ENCODE results near the gene NMUR1. TPM values are rescaled to one million over a fixed set of nuclear protein-coding genes. Genes with fewer than 3 reads are reported as not detected.
"Not testable (repeated sequence)": the region's sequence is repeated elsewhere in the genome, so short reads cannot be mapped to it uniquely, and the experiment has no call there.

NMUR1 gene
- total and polyA plus RNA-seq, 5 donors from 2014 or later: 0.25 to 0.90 (median 0.35) TPM

DNA sequence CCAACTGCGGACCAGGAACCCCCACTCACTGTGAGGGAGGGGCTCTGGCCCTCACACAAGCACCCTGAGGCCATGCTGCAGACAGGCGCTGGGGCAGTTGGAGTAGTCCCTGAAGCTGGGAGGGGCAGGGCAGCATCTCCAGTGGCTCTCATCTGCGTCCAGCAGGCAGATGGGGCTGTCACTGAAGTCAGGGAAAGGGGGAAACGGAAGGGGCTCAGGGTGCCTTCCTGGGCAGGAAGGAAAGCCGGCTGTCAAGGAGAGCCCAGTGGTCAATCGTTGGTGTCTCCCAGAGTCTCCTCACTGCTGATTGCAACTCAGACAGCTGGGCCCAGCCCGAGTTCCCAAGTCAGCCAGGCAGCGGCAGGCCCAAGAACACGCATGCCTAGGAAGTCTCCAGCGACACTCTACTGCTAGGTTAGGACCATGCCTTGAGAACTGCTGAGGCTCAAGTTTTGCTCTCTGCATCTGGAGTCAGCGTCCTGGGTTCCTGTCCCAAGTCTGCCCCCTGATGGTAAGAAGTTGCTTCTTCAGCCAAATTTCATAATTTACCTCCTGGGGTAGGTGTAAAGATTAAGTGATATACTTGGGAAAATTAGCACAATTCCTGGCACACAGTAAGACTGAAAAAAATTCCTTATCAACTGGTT lies 27.4 kb upstream of the NMUR1 start:
- Mint-ChIP-seq H3K36me3 (peaks cover 7% of the 10 kb centered on the region), H3K4me3 (peak overlapping the region in 1 of 4 donors; percentile 37), H3K9me3 (peaks cover 0 to 12% (median 5%) of the 10 kb centered on the region in 7 donors), H3K27me3 (peaks cover 8% of the 10 kb centered on the region), H3K4me1 (peaks cover 7 to 20% (median 13%) of the 10 kb centered on the region in 4 donors), H3K27ac (peak overlapping the region in 1 of 3 donors; percentile 43)
- no peaks in the 10 kb centered on the region for H3K27me3 ChIP-seq (ENCODE audit: control insufficient read depth, insufficient read depth, low read length)
- peaks cover 8% of the 10 kb centered on the region for H3K4me1 ChIP-seq (ENCODE audit: control insufficient read depth, insufficient read depth, low read length, poor library complexity, severe bottlenecking)
- peaks cover 7 to 8% of the 10 kb centered on the region in 2 experiments for H3K9me3 ChIP-seq (ENCODE audit: control insufficient read depth in 2 of 2, low read length in 2 of 2)
- no peak overlapping the region for H3K4me3 ChIP-seq (ENCODE audit: low read depth, low read length)
- ATAC-seq (ENCODE audit: low read depth in 2 of 2) (peak; percentile 88 to 91), DNase-seq (peak; percentile 44 to 89 (median 79))
- no peaks in the 10 kb centered on the region for H3K36me3 ChIP-seq (ENCODE audit: control insufficient read depth, insufficient read depth, low read length)
- H3K27ac ChIP-seq (ENCODE audit: insufficient read depth, low read length, poor library complexity, severe bottlenecking): no peak overlapping the region

DNA sequence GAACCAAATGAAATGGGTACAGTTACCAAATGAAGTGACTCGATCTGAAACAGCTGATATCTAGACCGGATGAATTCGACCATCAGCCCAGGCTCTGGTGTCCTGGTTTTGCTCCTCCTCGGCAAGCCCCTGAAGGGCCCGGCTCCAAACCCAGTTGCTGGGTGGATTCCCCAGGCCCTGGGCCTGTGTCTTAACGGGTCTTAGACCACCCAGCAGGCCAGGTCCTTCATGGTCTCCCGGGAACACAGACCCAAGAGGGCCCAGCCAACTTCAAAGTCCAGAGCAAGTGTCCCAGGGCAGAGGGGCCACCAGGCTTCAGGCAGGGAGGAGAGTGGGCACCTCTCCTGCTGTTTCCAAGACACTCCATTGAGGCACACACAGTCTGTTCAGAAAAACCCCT lies 26.7 kb upstream of the NMUR1 start:
- Mint-ChIP-seq H3K4me3 (no peak overlapping the region), H3K4me1 (peaks cover 7 to 20% (median 13%) of the 10 kb centered on the region in 4 donors), H3K9me3 (peaks cover 0 to 14% (median 6%) of the 10 kb centered on the region in 7 donors), H3K27me3 (peaks cover 8% of the 10 kb centered on the region), H3K36me3 (peaks cover 7% of the 10 kb centered on the region), H3K27ac (no peak overlapping the region)
- H3K27me3 ChIP-seq (ENCODE audit: control insufficient read depth, insufficient read depth, low read length): no peaks in the 10 kb centered on the region
- H3K4me1 ChIP-seq (ENCODE audit: control insufficient read depth, insufficient read depth, low read length, poor library complexity, severe bottlenecking): peaks cover 8% of the 10 kb centered on the region
- ATAC-seq (ENCODE audit: low read depth in 2 of 2) (no peak), DNase-seq (no peak)
- no peak overlapping the region for H3K27ac ChIP-seq (ENCODE audit: insufficient read depth, low read length, poor library complexity, severe bottlenecking)
- no peaks in the 10 kb centered on the region for H3K36me3 ChIP-seq (ENCODE audit: control insufficient read depth, insufficient read depth, low read length)
- peaks cover 10 to 12% of the 10 kb centered on the region in 2 experiments for H3K9me3 ChIP-seq (ENCODE audit: control insufficient read depth in 2 of 2, low read length in 2 of 2)
- H3K4me3 ChIP-seq (ENCODE audit: low read depth, low read length): no peak overlapping the region

DNA sequence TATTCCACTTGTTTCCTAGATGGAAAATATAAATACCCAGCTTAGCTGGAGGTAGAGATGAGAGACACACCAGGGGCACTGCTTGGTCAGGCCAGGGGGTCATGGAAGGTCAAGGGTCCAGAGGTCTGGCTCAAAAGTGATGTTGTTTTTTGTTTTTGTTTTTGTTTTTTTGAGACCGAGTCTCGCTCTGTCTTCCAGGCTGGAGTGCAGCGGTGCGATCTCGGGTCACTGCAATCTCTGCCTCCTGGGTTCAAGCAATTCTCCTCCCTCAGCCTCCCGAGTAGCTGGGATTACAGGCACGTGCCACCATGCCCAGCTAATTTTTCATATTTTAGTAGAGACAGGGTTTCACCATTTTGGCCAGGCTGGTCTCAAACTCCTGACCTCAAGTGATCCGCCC lies 26.3 kb upstream of the NMUR1 start:
- not testable (repeated sequence) for H3K27me3 Mint-ChIP-seq; H3K4me3 ChIP-seq (ENCODE audit: low read depth, low read length); DNase-seq; H3K27ac ChIP-seq (ENCODE audit: insufficient read depth, low read length, poor library complexity, severe bottlenecking); H3K36me3 ChIP-seq (ENCODE audit: control insufficient read depth, insufficient read depth, low read length); H3K36me3 Mint-ChIP-seq; H3K4me1 ChIP-seq (ENCODE audit: control insufficient read depth, insufficient read depth, low read length, poor library complexity, severe bottlenecking); H3K27me3 ChIP-seq (ENCODE audit: control insufficient read depth, insufficient read depth, low read length); H3K4me3 Mint-ChIP-seq; H3K27ac Mint-ChIP-seq; ATAC-seq (ENCODE audit: low read depth in 2 of 2)
- H3K9me3 ChIP-seq (ENCODE audit: control insufficient read depth in 2 of 2, low read length in 2 of 2): peaks cover 10 to 12% of the 10 kb centered on the region in 2 experiments
- H3K4me1 Mint-ChIP-seq: peaks cover 7 to 20% (median 13%) of the 10 kb centered on the region in 4 donors
- H3K9me3 Mint-ChIP-seq: peaks cover 0 to 15% (median 6%) of the 10 kb centered on the region in 7 donors

DNA sequence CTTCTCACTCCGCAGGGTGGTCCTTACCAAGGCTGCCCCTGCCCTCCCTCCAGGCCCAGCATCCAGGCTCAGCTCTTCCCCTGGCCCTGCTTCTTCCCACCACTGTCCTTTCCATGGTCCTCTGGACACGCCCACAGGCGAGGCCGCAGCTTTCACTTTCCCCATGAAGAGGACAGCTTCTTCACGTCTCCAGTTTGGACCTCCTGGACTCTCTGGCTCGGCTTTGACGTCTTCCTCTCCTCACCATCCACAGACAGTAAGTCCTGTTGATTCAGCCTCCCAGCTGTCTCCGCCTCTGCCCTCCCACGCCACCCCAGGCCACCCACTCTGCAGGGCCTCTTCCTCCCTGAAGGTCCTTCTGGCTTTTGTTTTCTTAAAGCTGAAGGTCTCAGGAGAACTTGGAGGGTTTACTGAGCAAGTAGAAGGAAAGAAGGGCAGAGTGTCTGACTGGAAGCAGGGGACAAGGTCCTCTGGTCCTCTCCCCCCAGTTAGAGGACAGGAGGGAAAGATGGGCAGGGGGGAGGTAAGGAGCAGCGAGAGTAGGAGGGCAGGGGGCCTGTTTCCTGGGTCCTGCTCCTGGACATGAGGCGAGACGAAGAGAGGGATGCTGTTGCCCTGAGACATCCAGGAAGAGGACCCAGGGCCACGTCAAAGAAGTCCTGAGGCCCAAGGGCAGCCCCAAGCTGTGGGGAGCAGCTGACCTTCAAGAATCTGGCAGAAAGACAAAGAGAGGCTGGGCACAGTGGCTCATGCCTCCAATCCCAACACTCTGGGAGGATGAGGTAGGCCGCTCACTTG lies 24.7 kb upstream of the NMUR1 start:
- H3K27me3 ChIP-seq (ENCODE audit: control insufficient read depth, insufficient read depth, low read length): no peaks in the 10 kb centered on the region
- no peak overlapping the region for H3K4me3 ChIP-seq (ENCODE audit: low read depth, low read length)
- DNase-seq (no peak), ATAC-seq (ENCODE audit: low read depth in 2 of 2) (no peak)
- peak overlapping the region in 1 of 4 donors; percentile 62 for H3K4me3 Mint-ChIP-seq
- no peaks in the 10 kb centered on the region for H3K36me3 ChIP-seq (ENCODE audit: control insufficient read depth, insufficient read depth, low read length)
- no peak overlapping the region for H3K27ac ChIP-seq (ENCODE audit: insufficient read depth, low read length, poor library complexity, severe bottlenecking)
- H3K36me3 Mint-ChIP-seq: peaks cover 7% of the 10 kb centered on the region
- peaks cover 0 to 19% (median 6%) of the 10 kb centered on the region in 7 donors for H3K9me3 Mint-ChIP-seq
- H3K27ac Mint-ChIP-seq: peak overlapping the region in 1 of 3 donors; percentile 85
- peaks cover 10 to 12% of the 10 kb centered on the region in 2 experiments for H3K9me3 ChIP-seq (ENCODE audit: control insufficient read depth in 2 of 2, low read length in 2 of 2)
- H3K27me3 Mint-ChIP-seq: peaks cover 8% of the 10 kb centered on the region
- H3K4me1 ChIP-seq (ENCODE audit: control insufficient read depth, insufficient read depth, low read length, poor library complexity, severe bottlenecking): peaks cover 8% of the 10 kb centered on the region
- peaks cover 7 to 20% (median 13%) of the 10 kb centered on the region in 4 donors for H3K4me1 Mint-ChIP-seq

DNA sequence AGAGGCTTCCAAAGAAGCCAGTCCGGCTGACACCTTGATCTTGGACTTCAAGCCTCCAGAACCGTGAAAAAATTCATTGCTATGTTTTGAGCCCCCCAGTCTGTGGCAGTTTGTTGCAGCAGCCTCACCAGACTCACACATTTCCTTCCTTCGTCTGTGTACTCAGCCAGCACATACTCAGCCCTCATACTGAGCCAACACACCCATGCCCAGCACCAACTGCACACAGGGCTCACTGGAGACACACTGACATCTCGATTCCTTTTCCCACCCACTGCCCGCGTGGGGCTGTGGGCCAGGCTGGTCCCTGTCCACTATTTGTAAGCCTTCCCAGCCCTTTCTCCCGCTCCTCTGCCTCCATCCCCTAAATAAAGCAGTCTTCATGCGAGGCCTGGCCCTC lies 24.1 kb upstream of the NMUR1 start:
- no peak overlapping the region for H3K4me3 ChIP-seq (ENCODE audit: low read depth, low read length)
- H3K27ac Mint-ChIP-seq: peak overlapping the region in 1 of 3 donors; percentile 85
- H3K9me3 Mint-ChIP-seq: peaks cover 0 to 19% (median 6%) of the 10 kb centered on the region in 7 donors
- DNase-seq: no peak
- peaks cover 7 to 22% (median 13%) of the 10 kb centered on the region in 4 donors for H3K4me1 Mint-ChIP-seq
- no peak for ATAC-seq (ENCODE audit: low read depth in 2 of 2)
- no peak overlapping the region for H3K4me3 Mint-ChIP-seq
- peaks cover 10 to 12% of the 10 kb centered on the region in 2 experiments for H3K9me3 ChIP-seq (ENCODE audit: control insufficient read depth in 2 of 2, low read length in 2 of 2)
- no peaks in the 10 kb centered on the region for H3K27me3 ChIP-seq (ENCODE audit: control insufficient read depth, insufficient read depth, low read length)
- no peak overlapping the region for H3K27ac ChIP-seq (ENCODE audit: insufficient read depth, low read length, poor library complexity, severe bottlenecking)
- no peaks in the 10 kb centered on the region for H3K36me3 ChIP-seq (ENCODE audit: control insufficient read depth, insufficient read depth, low read length)
- peaks cover 5% of the 10 kb centered on the region for H3K27me3 Mint-ChIP-seq
- H3K4me1 ChIP-seq (ENCODE audit: control insufficient read depth, insufficient read depth, low read length, poor library complexity, severe bottlenecking): peaks cover 8% of the 10 kb centered on the region
- H3K36me3 Mint-ChIP-seq: peaks cover 7% of the 10 kb centered on the region

DNA sequence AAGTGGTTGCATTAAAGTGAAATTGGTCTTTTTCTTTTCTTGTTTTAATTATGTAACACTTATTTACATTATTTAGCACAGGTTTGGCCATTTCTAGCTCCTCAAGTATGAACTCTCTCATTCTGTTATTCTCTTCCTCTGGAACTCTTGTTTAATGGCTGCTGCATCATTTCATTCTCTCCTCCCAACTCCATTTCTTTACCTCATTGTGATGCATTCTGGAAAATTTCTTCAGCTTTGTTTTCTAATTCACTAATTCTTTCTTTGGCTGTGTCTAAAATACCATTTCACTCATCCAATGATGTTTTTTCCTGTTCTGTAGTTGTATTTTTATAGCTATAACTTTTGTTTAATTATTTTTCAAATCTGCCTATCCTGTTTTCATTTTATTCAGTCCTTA lies 22.5 kb upstream of the NMUR1 start:
- Mint-ChIP-seq H3K27me3 (peaks cover 9% of the 10 kb centered on the region), H3K27ac (no peak overlapping the region), H3K4me3 (no peak overlapping the region), H3K4me1 (peaks cover 4 to 28% (median 16%) of the 10 kb centered on the region in 4 donors), H3K9me3 (peaks cover 0 to 19% (median 6%) of the 10 kb centered on the region in 7 donors), H3K36me3 (peaks cover 7% of the 10 kb centered on the region)
- Histone ChIP-seq H3K36me3 (ENCODE audit: control insufficient read depth, insufficient read depth, low read length) (no peaks in the 10 kb centered on the region), H3K4me3 (ENCODE audit: low read depth, low read length) (no peak overlapping the region), H3K4me1 (ENCODE audit: control insufficient read depth, insufficient read depth, low read length, poor library complexity, severe bottlenecking) (peaks cover 6% of the 10 kb centered on the region), H3K27ac (ENCODE audit: insufficient read depth, low read length, poor library complexity, severe bottlenecking) (no peak overlapping the region), H3K27me3 (ENCODE audit: control insufficient read depth, insufficient read depth, low read length) (no peaks in the 10 kb centered on the region), H3K9me3 (ENCODE audit: control insufficient read depth in 2 of 2, low read length in 2 of 2) (peaks cover 10 to 12% of the 10 kb centered on the region in 2 experiments)
- ATAC-seq (ENCODE audit: low read depth in 2 of 2) (no peak), DNase-seq (no peak)

DNA sequence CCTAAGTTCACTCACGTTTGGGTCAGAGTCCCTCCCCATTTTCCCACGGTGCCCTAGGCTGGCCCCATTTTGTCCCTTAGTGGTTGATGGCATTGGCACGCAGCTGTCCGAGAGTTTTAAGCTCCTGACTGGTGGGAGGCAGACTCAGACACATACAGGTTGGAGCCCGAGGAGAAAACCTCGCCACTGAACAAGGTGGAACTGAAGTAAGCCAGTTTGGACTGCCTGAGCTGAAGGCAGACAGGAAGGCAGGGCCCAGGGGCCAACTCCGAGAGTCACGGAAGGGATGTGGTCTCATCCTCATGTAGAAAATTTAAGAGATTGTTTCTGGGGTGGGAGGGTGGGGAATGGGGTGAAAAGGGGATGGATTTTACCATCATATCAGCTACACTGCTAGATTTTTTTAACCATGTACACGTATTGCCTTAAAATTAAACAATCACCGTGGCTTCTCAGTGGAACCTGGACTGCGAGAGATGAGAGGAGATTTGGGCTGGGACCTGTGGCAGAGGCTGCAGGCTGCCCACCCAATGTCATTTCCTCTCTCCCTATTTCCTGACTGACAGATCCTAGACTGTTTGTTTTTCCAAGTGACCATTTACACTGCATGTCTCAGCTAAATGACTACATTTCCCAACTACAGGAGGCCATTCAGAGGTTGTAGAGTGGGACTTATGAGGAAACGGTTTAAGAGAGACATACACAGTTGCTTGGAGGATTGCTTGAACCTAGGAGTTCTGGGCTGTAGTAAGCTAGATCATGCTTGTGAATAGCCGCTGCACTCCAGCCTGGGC lies 19.4 kb upstream of the NMUR1 start:
- no peak overlapping the region for H3K4me3 ChIP-seq (ENCODE audit: low read depth, low read length)
- H3K36me3 ChIP-seq (ENCODE audit: control insufficient read depth, insufficient read depth, low read length): no peaks in the 10 kb centered on the region
- peaks cover 7% of the 10 kb centered on the region for H3K36me3 Mint-ChIP-seq
- H3K27ac ChIP-seq (ENCODE audit: insufficient read depth, low read length, poor library complexity, severe bottlenecking): no peak overlapping the region
- DNase-seq: no peak
- peaks cover 16 to 37% (median 27%) of the 10 kb centered on the region in 4 donors for H3K4me1 Mint-ChIP-seq
- H3K4me3 Mint-ChIP-seq: peak overlapping the region in 1 of 4 donors; percentile 74
- H3K4me1 ChIP-seq (ENCODE audit: control insufficient read depth, insufficient read depth, low read length, poor library complexity, severe bottlenecking): peaks cover 22% of the 10 kb centered on the region
- no peaks in the 10 kb centered on the region for H3K27me3 ChIP-seq (ENCODE audit: control insufficient read depth, insufficient read depth, low read length)
- no peak for ATAC-seq (ENCODE audit: low read depth in 2 of 2)
- peaks cover 0 to 19% (median 6%) of the 10 kb centered on the region in 7 donors for H3K9me3 Mint-ChIP-seq
- peaks cover 9% of the 10 kb centered on the region for H3K27me3 Mint-ChIP-seq
- H3K9me3 ChIP-seq (ENCODE audit: control insufficient read depth in 2 of 2, low read length in 2 of 2): peaks cover 10 to 12% of the 10 kb centered on the region in 2 experiments
- H3K27ac Mint-ChIP-seq: no peak overlapping the region

Data from CD4-positive, CD25-positive, alpha-beta regulatory T cell (primary cell).